Ishikawa (cell line): Measurements from ENCODE around the gene SLC38A10.

Source experiments
- CREB1 ChIP-seq: IDR thresholded peaks from 2 replicates; pipeline ENCODE4 v1.6.1; 2012; ENCODE audit warnings: low read depth
- EP300 ChIP-seq: IDR thresholded peaks from 2 replicates; pipeline ENCODE4 v1.6.1; 2012; ENCODE audit warnings: borderline replicate concordance
- FOXM1 ChIP-seq: IDR thresholded peaks from 2 replicates; pipeline ENCODE4 v1.6.1; 2012; ENCODE audit warnings: low read depth, borderline replicate concordance
- RAD21 ChIP-seq: IDR thresholded peaks from 2 replicates; pipeline ENCODE4 v1.6.1; 2012; ENCODE audit warnings: low read depth

DNA sequence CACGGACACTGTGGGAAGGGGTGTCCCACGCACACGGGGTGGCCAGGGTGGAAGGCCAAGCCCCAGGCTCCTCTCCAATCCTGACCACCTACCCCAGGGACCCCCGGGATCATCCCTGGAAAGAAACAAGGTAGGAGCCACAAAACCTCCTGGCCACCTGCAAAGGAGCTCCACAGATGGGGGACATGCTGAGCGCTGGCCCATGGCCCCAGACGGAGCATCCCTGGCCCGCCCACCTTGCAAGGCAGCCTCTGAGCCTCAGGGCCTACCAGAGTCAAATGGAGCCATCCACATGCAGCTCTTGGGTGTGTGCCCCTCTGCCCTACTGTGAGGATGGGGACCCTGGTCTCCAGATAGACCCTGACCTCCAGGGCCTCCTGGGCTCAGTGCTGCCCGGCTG lies 16.3 kb downstream of the SLC38A10 start:
- no peak for TF ChIP-seq RAD21
- no peak for TF ChIP-seq FOXM1
- no peak for TF ChIP-seq EP300
- no peak for TF ChIP-seq CREB1
